AG09319 (cell line): Measurements from ENCODE around the gene PPA1.

Experiments
- DNase-seq: peaks from one replicate; pipeline ENCODE4 v3.0.0-alpha.2; 2010; ENCODE audit warnings: low read depth; ENCODE audit errors: extremely low read depth
- TF ChIP-seq, protein P1 (sequence below): IDR thresholded peaks from 2 replicates; pipeline ENCODE4 v1.5.1; 2011; ENCODE audit warnings: low read depth, mild to moderate bottlenecking, inconsistent platforms, low read length, moderate library complexity

The PPA1 gene

DNA sequence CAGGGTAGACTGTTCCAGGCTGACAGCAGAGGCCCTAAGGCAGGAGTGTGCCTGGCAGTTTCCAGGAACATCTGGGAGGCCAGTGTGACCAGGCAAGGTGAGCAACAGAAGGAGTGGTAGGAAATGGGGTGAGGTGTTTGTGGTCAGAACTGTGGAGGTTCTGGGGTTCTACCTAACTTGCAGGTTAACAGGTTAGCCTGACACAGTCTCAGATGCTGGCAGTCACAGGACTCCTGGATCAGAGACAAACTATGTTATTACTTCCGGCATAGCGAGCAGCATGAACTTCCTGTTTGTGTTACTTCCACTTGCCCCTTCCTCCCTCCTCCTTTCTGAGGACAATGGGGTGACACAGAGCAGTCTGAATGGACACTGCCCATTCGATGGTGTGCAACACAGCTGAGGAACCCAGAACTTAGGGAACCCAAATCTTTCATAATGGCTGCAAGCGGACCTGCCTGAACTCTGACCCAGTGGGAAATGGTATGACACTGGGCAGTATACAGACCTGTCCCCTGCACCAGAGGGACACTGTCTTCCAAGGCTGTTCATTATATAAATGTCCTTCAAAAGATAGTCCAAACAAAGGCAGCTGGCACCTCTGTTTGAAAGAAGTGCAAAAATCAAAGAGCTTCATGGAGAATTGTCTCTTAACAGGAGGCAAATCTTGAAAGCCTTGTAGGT lies 59.0 kb downstream of the PPA1 start:
- TF ChIP-seq, protein P1, sequence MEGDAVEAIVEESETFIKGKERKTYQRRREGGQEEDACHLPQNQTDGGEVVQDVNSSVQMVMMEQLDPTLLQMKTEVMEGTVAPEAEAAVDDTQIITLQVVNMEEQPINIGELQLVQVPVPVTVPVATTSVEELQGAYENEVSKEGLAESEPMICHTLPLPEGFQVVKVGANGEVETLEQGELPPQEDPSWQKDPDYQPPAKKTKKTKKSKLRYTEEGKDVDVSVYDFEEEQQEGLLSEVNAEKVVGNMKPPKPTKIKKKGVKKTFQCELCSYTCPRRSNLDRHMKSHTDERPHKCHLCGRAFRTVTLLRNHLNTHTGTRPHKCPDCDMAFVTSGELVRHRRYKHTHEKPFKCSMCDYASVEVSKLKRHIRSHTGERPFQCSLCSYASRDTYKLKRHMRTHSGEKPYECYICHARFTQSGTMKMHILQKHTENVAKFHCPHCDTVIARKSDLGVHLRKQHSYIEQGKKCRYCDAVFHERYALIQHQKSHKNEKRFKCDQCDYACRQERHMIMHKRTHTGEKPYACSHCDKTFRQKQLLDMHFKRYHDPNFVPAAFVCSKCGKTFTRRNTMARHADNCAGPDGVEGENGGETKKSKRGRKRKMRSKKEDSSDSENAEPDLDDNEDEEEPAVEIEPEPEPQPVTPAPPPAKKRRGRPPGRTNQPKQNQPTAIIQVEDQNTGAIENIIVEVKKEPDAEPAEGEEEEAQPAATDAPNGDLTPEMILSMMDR = no peak
- no peak for DNase-seq

DNA sequence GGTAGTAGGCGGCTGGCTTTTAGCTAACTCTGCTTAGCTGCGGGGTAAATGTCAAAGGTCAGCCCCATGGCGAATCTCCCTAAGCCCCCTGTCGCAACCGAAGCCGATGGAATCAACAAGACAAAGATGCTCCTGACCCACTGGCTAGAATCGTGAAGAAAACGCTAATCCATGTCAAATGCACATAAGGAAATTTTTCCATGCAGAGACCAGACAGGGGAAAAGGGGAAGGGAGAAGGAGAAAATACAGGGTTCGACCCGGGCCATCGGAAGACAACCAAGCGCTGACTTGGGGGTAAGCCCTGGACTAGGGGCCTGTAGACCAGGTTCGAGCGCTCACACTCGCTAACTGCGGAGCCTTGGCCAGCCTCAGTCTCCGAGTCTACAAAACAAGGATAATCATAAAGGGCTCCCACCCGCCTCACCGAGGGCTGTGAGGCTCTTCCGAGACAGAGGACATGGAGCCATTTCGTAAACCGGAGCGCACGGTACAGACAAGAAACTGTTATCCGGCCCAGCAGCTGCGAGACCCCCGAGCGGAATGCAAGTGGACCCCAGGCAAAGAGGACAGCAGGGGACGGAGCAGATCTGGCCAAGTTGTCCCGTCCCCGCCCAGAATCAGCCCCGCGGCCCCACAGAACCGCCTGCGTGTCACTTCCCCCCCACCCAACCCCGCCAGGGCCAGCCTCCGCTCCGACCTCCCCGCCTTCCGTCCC lies 63.4 kb downstream of the PPA1 start:
- DNase-seq = no peak
- TF ChIP-seq, protein P1 = no peak

- no peak for DNase-seq
- TF ChIP-seq, protein P1 = no peak
Observed at GRCh38 chr10:70169011-70169410, 64.2 kb downstream of the PPA1 start.

DNA sequence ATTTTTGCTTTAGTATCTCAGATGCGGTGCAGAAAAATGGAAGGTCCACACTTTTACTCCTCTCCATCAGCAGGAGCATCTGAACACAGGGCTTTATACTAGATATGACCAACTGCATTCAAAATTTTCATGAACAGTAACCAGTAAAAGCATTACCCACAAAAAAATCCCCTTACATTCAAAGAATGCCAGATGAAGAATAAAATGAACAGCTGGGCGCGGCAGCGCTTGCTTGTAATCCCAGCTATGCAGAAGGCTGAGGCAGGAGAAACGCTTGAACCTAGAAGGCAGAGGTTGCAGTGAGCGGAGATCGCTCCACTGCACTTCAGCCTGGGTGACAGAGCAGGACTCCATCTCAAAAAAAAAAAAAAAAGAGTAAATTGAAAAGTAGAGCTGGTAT lies 66.0 kb downstream of the PPA1 start:
- TF ChIP-seq, protein P1 = no peak
- DNase-seq = no peak

GRCh38 chr10:70166394-70166793 lies 66.8 kb downstream of the PPA1 start:
- TF ChIP-seq, protein P1 = no peak

GRCh38 chr10:70164163-70164562 lies 69.1 kb downstream of the PPA1 start:
- TF ChIP-seq, protein P1 = no peak
- no peak for DNase-seq

More at GRCh38 chr10:70166394-70166793, 66.8 kb downstream of the PPA1 start:
- DNase-seq = no peak

GRCh38 chr10:70163448-70163847 lies 69.8 kb downstream of the PPA1 start:
- TF ChIP-seq, protein P1 = no peak
- DNase-seq = no peak
